Spleen (tissue), 11 donors: Measurements from ENCODE around the gene RC3H1. TPM values are rescaled to one million over a fixed set of nuclear protein-coding genes. Genes with fewer than 3 reads are reported as not detected.

Experiments
- polyA plus RNA-seq, 3 donors: library from polyadenylated mRNA; stranded (reverse); fragments of 200-250 nt; gene quantifications; one replicate each; pipeline ENCODE4 v1.2.1, GENCODE V29; 2013
- small RNA-seq, 4 donors: library from RNA; depleted of rRNA; stranded (forward); fragments of <200 nt; gene quantifications; one replicate each; pipeline ENCODE3, GENCODE V24; 2016
- total RNA-seq, 7 donors: library from RNA; depleted of rRNA in 3 of 7; stranded (reverse); fragments of >200 nt in 3 of 7; fragmentation: NEBNext Ultra II Directional in 4 of 7; extraction: Animal tissue kit (Norgen Biotek cat#: 25700) in 4 of 7; gene quantifications; one replicate each; pipeline versions ENCODE4 v1.1.0 to v1.2.1, GENCODE V29; 2016 to 2021
- donor health status: healthy with polysubstance abuse.
- donor health status: DM: no; HTN: no; CAD: no; lungs with moderate emphysema.
- donor health status: DM: no; HTN: no; CAD: no.
- donor health status: Bipolar disorder and iron deficiency.
- donor health status: healthy.
- donor health status: DM: no; HTN: no; CAD: no.
- donor health status: DM: yes; HTN: yes; CAD: no.

The RC3H1 gene
- total and polyA plus RNA-seq, 10 donors, result 3.9 to 64.2 (median 51.4) TPM

Small RNA genes lying within 50 kb of the gene (small RNA-seq; reads per million reads assigned to genes)
- gene RNA5SP67 (0.07 to 0.29 (median 0.18) reads per million in 4 donors), gene RNA5SP68 (0 to 0.21 (median 0.03) reads per million in 4 donors)

Other genes with a start within 250 kb of the RC3H1 start
- gene DARS2, start 197.7 kb downstream of the RC3H1 start, total RNA-seq, result 10 to 100 TPM; 12.6 to 23.3 (median 18.2) TPM
- 1 to 10 TPM; 4.7 to 7.3 (median 6.8) TPM for gene DARS2, start 197.7 kb downstream of the RC3H1 start, polyA plus RNA-seq
- 10 to 100 TPM in 2 of 7 donors, 1 to 10 TPM in 5; 4.7 to 22.2 (median 7.9) TPM for gene CENPL, start 197.5 kb downstream of the RC3H1 start, total RNA-seq
- gene CENPL, start 197.5 kb downstream of the RC3H1 start, polyA plus RNA-seq, result 1 to 10 TPM; 2.4 to 5.7 (median 3.8) TPM
- 100 to 1,000 TPM; 287 to 382 (median 327) TPM for gene GAS5, start 154.4 kb downstream of the RC3H1 start, total RNA-seq
- gene GAS5, start 154.4 kb downstream of the RC3H1 start, polyA plus RNA-seq, result 1,000 to 10,000 TPM in 2 of 3 donors, 100 to 1,000 TPM in 1; 665 to 1,371 (median 1,326) TPM
- gene ZBTB37, start 154.0 kb downstream of the RC3H1 start, total RNA-seq, result 10 to 100 TPM; 16.4 to 29.8 (median 23.4) TPM
- gene ZBTB37, start 154.0 kb downstream of the RC3H1 start, polyA plus RNA-seq, result 1 to 10 TPM; 1.1 to 2.0 (median 1.3) TPM
- gene SERPINC1, start 105.0 kb downstream of the RC3H1 start, total RNA-seq, result under 1 TPM in 2 of 7 donors, not detected in 5; 0.22 to 0.49 TPM
- under 1 TPM in 2 of 3 donors, not detected in 1; 0.10 to 0.12 TPM for gene SERPINC1, start 105.0 kb downstream of the RC3H1 start, polyA plus RNA-seq
- gene RABGAP1L, start 137.2 kb upstream of the RC3H1 start, total RNA-seq, result 100 to 1,000 TPM in 2 of 7 donors, 10 to 100 TPM in 5; 66.2 to 125 (median 78.4) TPM
- gene RABGAP1L, start 137.2 kb upstream of the RC3H1 start, polyA plus RNA-seq, result 10 to 100 TPM; 30.3 to 31.1 (median 31.0) TPM